Pancreas (tissue), 10 donors: ENCODE data around the gene TPPP3. TPM values are rescaled to one million over a fixed set of nuclear protein-coding genes. Genes with fewer than 3 reads are reported as not detected.
"Not testable (repeated sequence)": the region's sequence is repeated elsewhere in the genome, so short reads cannot be mapped to it uniquely, and the experiment has no call there.

Experiments used
- ATAC-seq, 4 donors: fragments of 200-7000 bp; cut with Tn5 transposase; one replicate each; pipeline versions ENCODE4 v1.8.0 to v1.9.1; 2020; ENCODE audit warnings: mild to moderate bottlenecking in 4 of 4, moderate library complexity in 4 of 4
- DNase-seq, 6 donors: peaks; one replicate each; pipeline ENCODE4 v3.0.0-alpha.2; 2020
- FAIRE-seq: peaks from 2 replicates; lab custom pipeline; 2012; peaks lifted over from hg19 to GRCh38; lab: Jason Lieb, UNC
- H3K27ac ChIP-seq, 4 donors: fragments of 200-600 bp; sonication (generic); 1 replicate in 3 of 4; 2 replicates in 1 of 4; pipeline versions ENCODE4 v1.5.0 to v1.8.0; 2020
- H3K27me3 ChIP-seq, 4 donors: fragments of 200-600 bp; one replicate each; pipeline ENCODE4 v1.8.0; 2021
- H3K36me3 ChIP-seq, 3 donors: fragments of 200-600 bp; sonication (generic) in 1 of 3; one replicate each; pipeline versions ENCODE4 v1.5.0 to v1.8.0; 2020 to 2021
- H3K4me1 ChIP-seq, 3 donors: fragments of 200-600 bp; one replicate each; pipeline ENCODE4 v1.8.0; 2021
- H3K4me3 ChIP-seq, 4 donors: fragments of 200-600 bp; sonication (generic) in 2 of 4; one replicate each; pipeline versions ENCODE4 v1.5.0 to v1.8.0; 2020 to 2021
- H3K9me3 ChIP-seq, 4 donors: fragments of 200-600 bp; one replicate each; pipeline ENCODE4 v1.8.0; 2021
- CTCF ChIP-seq, 4 donors: fragments of 200-600 bp; sonication (generic) in 3 of 4; IDR thresholded peaks; one replicate each; pipeline versions ENCODE4 v1.5.0 to v1.8.0; 2021; ENCODE audit warnings: antibody characterized with exemption in 4 of 4
- WGBS, 2 donors: extraction: QIAGEN DNeasy Blood & Tissue Kit; methylation state at CpG; one replicate each; pipeline ENCODE4 v1.1.7; 2013; 5-methylcytosine and 5-hydroxymethylcytosine counted together
- intact Hi-C, 3 donors: fragments of 100-400 bp; cut with DNase I; formaldehyde crosslinking; loops; one replicate each; pipeline versions ENCODE4 v1.11.1 to v1.14.2; 2022
- polyA plus RNA-seq, 2 donors: library from polyadenylated mRNA; stranded (reverse); fragments of 200-250 nt; gene quantifications; one replicate each; pipeline ENCODE4 v1.2.3, GENCODE V29; 2013
- total RNA-seq, 6 donors: library from RNA; stranded (reverse); fragmentation: NEBNext Ultra II Directional in 4 of 6; extraction: Animal tissue kit (Norgen Biotek cat#: 25700) in 4 of 6; gene quantifications; one replicate each; pipeline versions ENCODE4 v1.2.1 to v1.2.4, GENCODE V29; 2021 to 2023
- donor health status: healthy with polysubstance abuse.
- donor health status: DM: no; HTN: no; CAD: no; lungs with moderate emphysema.
- donor health status: DM: no; HTN: no; CAD: no.
- donor health status: control.
- donor health status: control.
- donor health status: Bipolar disorder and iron deficiency.
- donor health status: DM: yes; HTN: yes; CAD: no.
- donor health status: DM: no; HTN: no; CAD: no.
- donor health status: DM: no; HTN: no; CAD: no.
- donor health status: DM: yes; HTN: yes; CAD: no.

TPPP3 gene
- total and polyA plus RNA-seq, 8 donors = 4.5 to 76.2 (median 10.6) TPM

- Histone ChIP-seq H3K9me3 (no peaks in the 10 kb centered on the region), H3K4me1 (peaks cover 0 to 4% (median 0%) of the 10 kb centered on the region in 3 donors), H3K27me3 (no peaks in the 10 kb centered on the region), H3K4me3 (no peak overlapping the region), H3K27ac (no peak overlapping the region), H3K36me3 (no peaks in the 10 kb centered on the region)
- DNase-seq = no peak
- no peak for ATAC-seq
- WGBS, 2 donors = 88 to 90% methylated on average over 5 of the region's 5 CpGs
- TF ChIP-seq CTCF (IDR thresholded peaks at IDR 0.05) = no peak
- intact Hi-C loops = no loop called here
- no peak for FAIRE-seq
These were observed 6.3 kb downstream of the TPPP3 start for GRCh38 chr16:67386861-67387455.

GRCh38 chr16:67384778-67385510 is 8.4 kb downstream of the TPPP3 start:
- Histone ChIP-seq H3K9me3 (no peaks in the 10 kb centered on the region), H3K36me3 (no peaks in the 10 kb centered on the region), H3K27ac (no peak overlapping the region), H3K27me3 (no peaks in the 10 kb centered on the region), H3K4me1 (no peaks in the 10 kb centered on the region), H3K4me3 (no peak overlapping the region)
- intact Hi-C loops = no loop called here
- peak in 1 of 6 donors; percentile 1 for DNase-seq
- WGBS, 2 donors = 82 to 86% methylated on average over 8 of the region's 8 CpGs
- no peak for ATAC-seq
- no peak for TF ChIP-seq CTCF (IDR thresholded peaks at IDR 0.05)
- FAIRE-seq = no peak

- WGBS, 2 donors = 88 to 90% methylated on average over 3 of the region's 3 CpGs
- no peak for TF ChIP-seq CTCF (IDR thresholded peaks at IDR 0.05)
- no peak overlapping the region for H3K4me3 ChIP-seq
- ATAC-seq (no peak), DNase-seq (no peak), FAIRE-seq (no peak)
- no peak overlapping the region for H3K27ac ChIP-seq
- no peaks in the 10 kb centered on the region for H3K4me1 ChIP-seq
- no peaks in the 10 kb centered on the region for H3K9me3 ChIP-seq
- H3K36me3 ChIP-seq = no peaks in the 10 kb centered on the region
- H3K27me3 ChIP-seq = no peaks in the 10 kb centered on the region
- intact Hi-C loops = no loop called here
These were observed 10.0 kb downstream of the TPPP3 start for GRCh38 chr16:67383284-67383683.

- DNase-seq = no peak
- no peak for TF ChIP-seq CTCF (IDR thresholded peaks at IDR 0.05)
- Histone ChIP-seq H3K27ac (no peak overlapping the region), H3K4me1 (no peaks in the 10 kb centered on the region), H3K4me3 (no peak overlapping the region), H3K36me3 (no peaks in the 10 kb centered on the region), H3K9me3 (no peaks in the 10 kb centered on the region), H3K27me3 (no peaks in the 10 kb centered on the region)
- intact Hi-C loops = no loop called here
- no peak for ATAC-seq
- 59 to 63% methylated on average over 1 of the region's 1 CpG for WGBS, 2 donors
- no peak for FAIRE-seq
These were observed 14.7 kb downstream of the TPPP3 start for GRCh38 chr16:67378642-67379041.

GRCh38 chr16:67376012-67376411 is 17.3 kb downstream of the TPPP3 start:
- H3K27me3 ChIP-seq, H3K9me3 ChIP-seq, intact Hi-C loops, ATAC-seq, H3K4me1 ChIP-seq, H3K27ac ChIP-seq, H3K36me3 ChIP-seq, DNase-seq, FAIRE-seq, H3K4me3 ChIP-seq: not testable (repeated sequence)
- WGBS, 2 donors = 87 to 90% methylated on average over 11 of the region's 11 CpGs
